HEK293 (cell line): ENCODE data around the gene TEAD1.

Experiments used
- CTCF ChIA-PET: fragments of 350-600 bp; formaldehyde crosslinking; extraction: SDS; loops from one replicate; lab custom pipeline; 2021; ENCODE audit warnings: antibody characterized with exemption; lab: Yijun Ruan, JAX
- POLR2A ChIA-PET: fragments of 300-600 bp; formaldehyde crosslinking; extraction: SDS; loops from one replicate; lab custom pipeline; 2020; ENCODE audit warnings: antibody characterized with exemption, inconsistent platforms; lab: Yijun Ruan, JAX
- H3K27ac ChIP-seq: fragments of 200-500 bp; sonication (Bioruptor generic); 2 replicates; pipeline ENCODE4 v1.5.1; 2014; ENCODE audit warnings: low read depth, low read length, control low read depth, inconsistent platforms; ENCODE audit errors: extremely low read depth
- H3K36me3 ChIP-seq, 2 experiments: fragments of 200-500 bp in 1 of 2; sonication (Bioruptor generic) in 1 of 2; 1 replicate in 1 of 2; 2 replicates in 1 of 2; pipeline ENCODE4 v1.5.1; 2014 to 2017; ENCODE audit warnings: inconsistent platforms in 2 of 2, low read length in 2 of 2; ENCODE audit not compliant: control insufficient read depth in 2 of 2, insufficient read depth in 1 of 2
- H3K4me1 ChIP-seq: fragments of 200-500 bp; sonication (Bioruptor generic); 2 replicates; pipeline ENCODE4 v1.5.1; 2014; ENCODE audit warnings: mild to moderate bottlenecking, low read length, inconsistent platforms; ENCODE audit not compliant: control insufficient read depth, insufficient read depth
- H3K4me3 ChIP-seq: 2 replicates; pipeline ENCODE4 v1.5.1; 2011; ENCODE audit warnings: low read depth, mild to moderate bottlenecking, control low read depth, low read length, moderate library complexity
- H3K9me3 ChIP-seq: fragments of 200-500 bp; sonication (Bioruptor generic); 2 replicates; pipeline ENCODE4 v1.5.1; 2014; ENCODE audit warnings: low read depth, low read length, inconsistent platforms; ENCODE audit not compliant: control insufficient read depth, insufficient read depth
- KLF16 ChIP-seq: fragments of 450-650 bp; formaldehyde crosslinking; IDR thresholded peaks from 2 replicates; pipeline ENCODE4 v1.5.1; 2017; ENCODE audit warnings: missing biosample characterization, missing genetic modification characterization
- SCRT1 ChIP-seq: fragments of 450-650 bp; formaldehyde crosslinking; IDR thresholded peaks from 2 replicates; pipeline ENCODE4 v1.5.1; 2016; ENCODE audit warnings: missing biosample characterization, missing genetic modification characterization, borderline replicate concordance
- YY1 ChIP-seq: fragments of 450-650 bp; formaldehyde crosslinking; IDR thresholded peaks from 2 replicates; pipeline ENCODE4 v1.5.1; 2018; ENCODE audit warnings: missing biosample characterization, missing genetic modification characterization
- YY2 ChIP-seq: fragments of 450-650 bp; formaldehyde crosslinking; IDR thresholded peaks from 2 replicates; pipeline ENCODE4 v1.5.1; 2016; ENCODE audit warnings: missing biosample characterization, missing genetic modification characterization
- ZBTB7A ChIP-seq: fragments of 450-650 bp; formaldehyde crosslinking; IDR thresholded peaks from 2 replicates; pipeline ENCODE4 v1.5.1; 2016; ENCODE audit warnings: low read depth, missing biosample characterization, missing genetic modification characterization
- ZEB2 ChIP-seq: fragments of 450-650 bp; formaldehyde crosslinking; IDR thresholded peaks from 2 replicates; pipeline ENCODE4 v1.5.1; 2016; ENCODE audit warnings: missing biosample characterization, missing genetic modification characterization
- ZIC2 ChIP-seq: fragments of 450-650 bp; formaldehyde crosslinking; IDR thresholded peaks from 2 replicates; pipeline ENCODE4 v1.5.1; 2016; ENCODE audit warnings: missing biosample characterization, missing genetic modification characterization
- ZNF311 ChIP-seq: fragments of 450-650 bp; formaldehyde crosslinking; IDR thresholded peaks from 2 replicates; pipeline ENCODE4 v1.5.1; 2017; ENCODE audit warnings: missing biosample characterization, missing genetic modification characterization, borderline replicate concordance
- ZNF416 ChIP-seq: fragments of 450-650 bp; formaldehyde crosslinking; IDR thresholded peaks from 2 replicates; pipeline ENCODE4 v1.5.1; 2016; ENCODE audit warnings: missing biosample characterization, missing genetic modification characterization
- ZNF521 ChIP-seq: fragments of 450-650 bp; formaldehyde crosslinking; IDR thresholded peaks from 2 replicates; pipeline ENCODE4 v1.5.1; 2017; ENCODE audit warnings: missing biosample characterization, mild to moderate bottlenecking, missing genetic modification characterization
- ZNF660 ChIP-seq: fragments of 450-650 bp; IDR thresholded peaks from 2 replicates; pipeline ENCODE4 v1.5.1; 2018; ENCODE audit warnings: missing biosample characterization, mild to moderate bottlenecking, missing genetic modification characterization
- ZNF701 ChIP-seq: fragments of 450-650 bp; formaldehyde crosslinking; IDR thresholded peaks from 2 replicates; pipeline ENCODE4 v1.5.1; 2016; ENCODE audit warnings: missing biosample characterization, missing genetic modification characterization
- ZXDB ChIP-seq: fragments of 450-650 bp; formaldehyde crosslinking; IDR thresholded peaks from 2 replicates; pipeline ENCODE4 v1.5.1; 2016; ENCODE audit warnings: missing biosample characterization, missing genetic modification characterization
- TF ChIP-seq, protein P1 (sequence below): fragments of 450-650 bp; IDR thresholded peaks from 2 replicates; pipeline ENCODE4 v1.5.1; 2018; ENCODE audit warnings: missing biosample characterization, missing genetic modification characterization
- TF ChIP-seq, protein P2 (sequence below): fragments of 450-650 bp; formaldehyde crosslinking; IDR thresholded peaks from 2 replicates; pipeline ENCODE4 v1.5.1; 2016; ENCODE audit warnings: missing biosample characterization, missing genetic modification characterization
- TF ChIP-seq, protein P3 (sequence below): fragments of 450-650 bp; formaldehyde crosslinking; IDR thresholded peaks from 2 replicates; pipeline ENCODE4 v1.5.1; 2016; ENCODE audit warnings: missing biosample characterization, missing genetic modification characterization
- TF ChIP-seq, protein P4 (sequence below): fragments of 450-650 bp; formaldehyde crosslinking; IDR thresholded peaks from 2 replicates; pipeline ENCODE4 v1.5.1; 2017; ENCODE audit warnings: missing biosample characterization, missing genetic modification characterization
- TF ChIP-seq, protein P5 (sequence below): fragments of 450-650 bp; formaldehyde crosslinking; IDR thresholded peaks from 2 replicates; pipeline ENCODE4 v1.5.1; 2016; ENCODE audit warnings: missing biosample characterization, missing genetic modification characterization, low read depth

Gene TEAD1

DNA sequence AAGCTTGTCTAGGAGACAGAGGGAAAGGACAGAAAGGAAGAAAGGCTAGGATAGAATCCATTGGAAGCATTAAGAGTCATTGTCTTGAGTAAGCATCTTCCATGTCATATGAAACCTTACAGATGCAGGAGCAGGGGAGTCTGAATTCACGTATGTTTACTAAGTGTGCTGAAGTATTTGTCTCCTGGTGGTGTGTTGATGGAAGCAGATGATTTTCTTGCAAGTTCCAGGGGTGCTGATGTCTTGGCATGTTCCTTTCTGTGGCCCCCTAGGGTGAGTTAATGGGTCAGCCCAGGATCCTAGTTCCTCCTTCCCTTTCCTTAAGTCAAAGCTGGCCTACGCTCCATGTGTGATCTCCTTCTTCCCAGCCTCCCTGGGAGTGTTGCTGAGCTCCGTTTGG lies 110.2 kb downstream of the TEAD1 start:
- no peaks in the 10 kb centered on the region for H3K36me3 ChIP-seq
- no peaks in the 10 kb centered on the region for H3K4me1 ChIP-seq
- no peak overlapping the region for H3K27ac ChIP-seq
- TF ChIP-seq YY1 (tag by site-specific recombination): no peak
- no peak for TF ChIP-seq ZNF521
- 0 out of 2 replicates have a peak, but pooled peaks have one; percentile 8 for TF ChIP-seq ZIC2 (tag by site-specific recombination)
- TF ChIP-seq, protein P1, sequence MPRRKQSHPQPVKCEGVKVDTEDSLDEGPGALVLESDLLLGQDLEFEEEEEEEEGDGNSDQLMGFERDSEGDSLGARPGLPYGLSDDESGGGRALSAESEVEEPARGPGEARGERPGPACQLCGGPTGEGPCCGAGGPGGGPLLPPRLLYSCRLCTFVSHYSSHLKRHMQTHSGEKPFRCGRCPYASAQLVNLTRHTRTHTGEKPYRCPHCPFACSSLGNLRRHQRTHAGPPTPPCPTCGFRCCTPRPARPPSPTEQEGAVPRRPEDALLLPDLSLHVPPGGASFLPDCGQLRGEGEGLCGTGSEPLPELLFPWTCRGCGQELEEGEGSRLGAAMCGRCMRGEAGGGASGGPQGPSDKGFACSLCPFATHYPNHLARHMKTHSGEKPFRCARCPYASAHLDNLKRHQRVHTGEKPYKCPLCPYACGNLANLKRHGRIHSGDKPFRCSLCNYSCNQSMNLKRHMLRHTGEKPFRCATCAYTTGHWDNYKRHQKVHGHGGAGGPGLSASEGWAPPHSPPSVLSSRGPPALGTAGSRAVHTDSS: no peak
- TF ChIP-seq, protein P2, sequence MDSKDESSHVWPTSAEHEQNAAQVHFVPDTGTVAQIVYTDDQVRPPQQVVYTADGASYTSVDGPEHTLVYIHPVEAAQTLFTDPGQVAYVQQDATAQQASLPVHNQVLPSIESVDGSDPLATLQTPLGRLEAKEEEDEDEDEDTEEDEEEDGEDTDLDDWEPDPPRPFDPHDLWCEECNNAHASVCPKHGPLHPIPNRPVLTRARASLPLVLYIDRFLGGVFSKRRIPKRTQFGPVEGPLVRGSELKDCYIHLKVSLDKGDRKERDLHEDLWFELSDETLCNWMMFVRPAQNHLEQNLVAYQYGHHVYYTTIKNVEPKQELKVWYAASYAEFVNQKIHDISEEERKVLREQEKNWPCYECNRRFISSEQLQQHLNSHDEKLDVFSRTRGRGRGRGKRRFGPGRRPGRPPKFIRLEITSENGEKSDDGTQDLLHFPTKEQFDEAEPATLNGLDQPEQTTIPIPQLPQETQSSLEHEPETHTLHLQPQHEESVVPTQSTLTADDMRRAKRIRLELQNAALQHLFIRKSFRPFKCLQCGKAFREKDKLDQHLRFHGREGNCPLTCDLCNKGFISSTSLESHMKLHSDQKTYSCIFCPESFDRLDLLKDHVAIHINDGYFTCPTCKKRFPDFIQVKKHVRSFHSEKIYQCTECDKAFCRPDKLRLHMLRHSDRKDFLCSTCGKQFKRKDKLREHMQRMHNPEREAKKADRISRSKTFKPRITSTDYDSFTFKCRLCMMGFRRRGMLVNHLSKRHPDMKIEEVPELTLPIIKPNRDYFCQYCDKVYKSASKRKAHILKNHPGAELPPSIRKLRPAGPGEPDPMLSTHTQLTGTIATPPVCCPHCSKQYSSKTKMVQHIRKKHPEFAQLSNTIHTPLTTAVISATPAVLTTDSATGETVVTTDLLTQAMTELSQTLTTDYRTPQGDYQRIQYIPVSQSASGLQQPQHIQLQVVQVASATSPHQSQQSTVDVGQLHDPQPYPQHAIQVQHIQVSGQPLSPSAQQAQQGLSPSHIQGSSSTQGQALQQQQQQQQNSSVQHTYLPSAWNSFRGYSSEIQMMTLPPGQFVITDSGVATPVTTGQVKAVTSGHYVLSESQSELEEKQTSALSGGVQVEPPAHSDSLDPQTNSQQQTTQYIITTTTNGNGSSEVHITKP (tag by site-specific recombination): 0 out of 2 replicates have a peak, but pooled peaks have one; percentile 28
- TF ChIP-seq SCRT1 (tag by site-specific recombination): no peak
- POLR2A ChIA-PET: no interaction called here
- CTCF ChIA-PET: interaction anchor here (0.6 kb wide), 2 partner anchors 18 to 372 kb away, joined by 3 read pairs; no protein-coding TSS in a partner anchor
- H3K9me3 ChIP-seq: no peaks in the 10 kb centered on the region
- H3K4me3 ChIP-seq: no peak overlapping the region

DNA sequence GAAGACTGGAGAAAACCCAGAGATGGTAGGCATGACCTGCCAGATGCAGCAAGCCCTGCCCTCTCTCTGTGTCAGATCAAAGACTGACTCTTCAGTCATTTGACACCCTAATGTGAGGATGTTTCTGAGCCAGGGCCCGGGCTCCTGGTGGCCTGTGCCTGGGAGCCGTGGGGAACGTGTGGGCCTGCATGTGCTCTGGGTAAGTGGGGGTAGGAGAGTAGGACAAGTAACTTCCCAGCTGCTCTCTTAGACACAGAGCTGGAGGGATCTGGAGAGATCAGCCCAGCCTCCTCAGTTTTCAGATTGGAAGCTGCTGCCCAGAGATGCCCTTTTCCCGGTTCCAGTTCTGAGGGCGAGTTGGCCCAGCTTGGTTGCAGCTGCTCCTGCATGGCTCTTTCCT lies 110.8 kb downstream of the TEAD1 start:
- no peaks in the 10 kb centered on the region for H3K4me1 ChIP-seq
- POLR2A ChIA-PET: no interaction called here
- TF ChIP-seq, protein P3, sequence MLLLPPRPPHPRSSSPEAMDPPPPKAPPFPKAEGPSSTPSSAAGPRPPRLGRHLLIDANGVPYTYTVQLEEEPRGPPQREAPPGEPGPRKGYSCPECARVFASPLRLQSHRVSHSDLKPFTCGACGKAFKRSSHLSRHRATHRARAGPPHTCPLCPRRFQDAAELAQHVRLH (tag by site-specific recombination): no peak
- TF ChIP-seq ZXDB (no peak), KLF16 (no peak), ZNF311 (tag by site-specific recombination) (no peak), ZNF701 (tag by site-specific recombination) (no peak), ZNF416 (tag by site-specific recombination) (no peak), YY2 (tag by site-specific recombination) (no peak), ZBTB7A (tag by site-specific recombination) (no peak), ZEB2 (tag by site-specific recombination) (no peak), ZNF660 (tag by site-specific recombination) (no peak)
- TF ChIP-seq, protein P4, sequence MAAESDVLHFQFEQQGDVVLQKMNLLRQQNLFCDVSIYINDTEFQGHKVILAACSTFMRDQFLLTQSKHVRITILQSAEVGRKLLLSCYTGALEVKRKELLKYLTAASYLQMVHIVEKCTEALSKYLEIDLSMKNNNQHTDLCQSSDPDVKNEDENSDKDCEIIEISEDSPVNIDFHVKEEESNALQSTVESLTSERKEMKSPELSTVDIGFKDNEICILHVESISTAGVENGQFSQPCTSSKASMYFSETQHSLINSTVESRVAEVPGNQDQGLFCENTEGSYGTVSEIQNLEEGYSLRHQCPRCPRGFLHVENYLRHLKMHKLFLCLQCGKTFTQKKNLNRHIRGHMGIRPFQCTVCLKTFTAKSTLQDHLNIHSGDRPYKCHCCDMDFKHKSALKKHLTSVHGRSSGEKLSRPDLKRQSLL (tag by site-specific recombination): no peak
- TF ChIP-seq, protein P5, sequence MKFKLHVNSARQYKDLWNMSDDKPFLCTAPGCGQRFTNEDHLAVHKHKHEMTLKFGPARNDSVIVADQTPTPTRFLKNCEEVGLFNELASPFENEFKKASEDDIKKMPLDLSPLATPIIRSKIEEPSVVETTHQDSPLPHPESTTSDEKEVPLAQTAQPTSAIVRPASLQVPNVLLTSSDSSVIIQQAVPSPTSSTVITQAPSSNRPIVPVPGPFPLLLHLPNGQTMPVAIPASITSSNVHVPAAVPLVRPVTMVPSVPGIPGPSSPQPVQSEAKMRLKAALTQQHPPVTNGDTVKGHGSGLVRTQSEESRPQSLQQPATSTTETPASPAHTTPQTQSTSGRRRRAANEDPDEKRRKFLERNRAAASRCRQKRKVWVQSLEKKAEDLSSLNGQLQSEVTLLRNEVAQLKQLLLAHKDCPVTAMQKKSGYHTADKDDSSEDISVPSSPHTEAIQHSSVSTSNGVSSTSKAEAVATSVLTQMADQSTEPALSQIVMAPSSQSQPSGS (tag by site-specific recombination): no peak
- H3K36me3 ChIP-seq: no peaks in the 10 kb centered on the region
- CTCF ChIA-PET: interaction anchor here (0.6 kb wide), 1 partner anchor 372 kb away, joined by 3 read pairs; no protein-coding TSS in a partner anchor
- no peak overlapping the region for H3K27ac ChIP-seq
- no peaks in the 10 kb centered on the region for H3K9me3 ChIP-seq
- no peak overlapping the region for H3K4me3 ChIP-seq
